DMS 273 treated with DMSO at 0.1 percent for 48 hours (cell line): ENCODE data around the gene CDO1.

ENCODE experiments used
- DNase-seq: peaks from one replicate; lab custom pipeline; 2025; lab: John Stamatoyannopoulos, UW

CDO1 gene

DNA sequence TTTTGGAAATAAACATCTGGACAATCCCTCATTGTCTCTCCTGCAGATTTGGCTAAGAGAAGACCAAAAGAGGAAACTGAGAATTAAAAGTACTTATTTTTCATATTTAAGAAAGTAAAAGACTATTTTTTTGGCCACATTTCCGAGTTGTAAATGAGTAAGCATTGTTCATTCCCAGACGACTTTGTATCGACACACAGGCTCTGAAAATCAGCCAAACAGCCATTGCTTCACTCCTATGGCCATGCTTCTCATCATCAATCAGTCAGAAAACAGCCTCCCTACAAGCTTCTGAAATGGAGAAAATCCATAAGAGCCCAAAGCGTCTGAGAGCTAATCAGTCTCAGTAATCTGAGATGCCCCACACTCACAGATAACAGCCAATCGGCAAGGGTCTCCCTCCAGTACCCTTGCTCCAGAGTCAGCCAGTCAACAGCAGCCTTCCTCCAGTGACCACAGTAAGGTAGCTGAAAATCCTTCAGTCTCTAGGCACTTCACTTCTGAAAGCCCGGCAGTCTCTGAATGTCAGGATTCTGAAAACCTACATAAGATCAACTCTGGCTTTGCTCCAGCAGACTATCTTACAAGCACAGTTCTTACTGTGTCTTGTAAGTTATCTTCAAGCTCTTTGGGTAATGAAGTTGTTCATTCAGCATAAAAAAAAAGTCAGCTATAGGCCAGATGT, 30.9 kb downstream of the CDO1 start:
- no peak for DNase-seq

DNA sequence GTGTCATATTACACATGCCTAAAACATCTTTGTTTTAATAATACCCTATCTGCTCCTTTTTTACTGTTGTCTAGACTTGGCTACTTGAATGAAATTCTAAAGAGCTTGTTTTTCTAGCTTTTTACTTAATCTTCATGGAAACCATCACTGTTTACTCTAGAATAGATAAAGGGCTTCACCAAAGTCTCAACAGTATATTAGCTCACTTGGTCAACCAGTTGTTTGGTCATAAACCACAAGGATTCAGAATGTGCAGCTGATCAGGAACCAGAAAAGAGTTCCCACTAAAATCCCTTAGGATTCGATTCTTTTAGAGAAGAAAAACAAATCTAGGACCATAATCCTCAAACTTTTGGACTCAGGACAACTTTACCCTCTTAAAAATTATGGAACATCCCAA, 38.0 kb downstream of the CDO1 start:
- no peak for DNase-seq

DNA sequence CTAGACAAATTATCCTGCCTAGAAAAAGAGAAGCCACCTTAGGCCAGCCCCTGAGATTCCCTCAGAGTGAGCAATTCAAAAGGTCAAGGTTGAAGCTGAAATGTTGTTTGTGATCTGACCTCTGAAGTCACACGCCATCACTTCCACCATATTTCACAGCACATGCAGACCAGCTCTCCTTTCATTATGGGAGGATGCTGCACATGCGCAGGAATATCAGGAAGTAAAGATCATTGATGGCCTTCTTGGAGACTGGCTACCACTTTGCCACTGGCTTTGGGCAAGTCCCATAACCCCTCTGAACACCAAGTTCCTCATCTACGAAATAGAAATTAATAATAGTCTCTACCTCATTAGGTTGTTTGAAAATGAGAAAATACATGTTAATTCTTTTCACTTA, 39.5 kb downstream of the CDO1 start:
- no peak for DNase-seq

DNA sequence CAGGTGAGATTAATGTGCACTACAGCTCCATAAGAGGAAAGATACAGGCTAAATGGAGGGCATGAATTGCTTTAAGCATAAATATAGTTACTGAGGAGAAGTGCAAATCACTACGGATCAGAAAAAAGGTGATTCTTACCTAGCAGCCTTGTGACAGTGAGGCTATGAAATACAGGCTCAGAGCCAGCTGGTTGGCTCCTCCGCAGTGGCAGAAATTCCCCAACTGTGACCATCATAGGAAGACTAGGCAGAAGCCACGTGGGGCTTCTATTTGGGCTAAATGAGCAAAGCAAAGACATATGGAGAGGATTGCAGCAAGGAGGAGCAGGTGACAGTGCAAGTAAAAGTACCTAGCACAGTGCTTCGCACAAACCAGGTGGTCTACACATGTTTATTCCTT, 40.5 kb downstream of the CDO1 start:
- DNase-seq = no peak

DNA sequence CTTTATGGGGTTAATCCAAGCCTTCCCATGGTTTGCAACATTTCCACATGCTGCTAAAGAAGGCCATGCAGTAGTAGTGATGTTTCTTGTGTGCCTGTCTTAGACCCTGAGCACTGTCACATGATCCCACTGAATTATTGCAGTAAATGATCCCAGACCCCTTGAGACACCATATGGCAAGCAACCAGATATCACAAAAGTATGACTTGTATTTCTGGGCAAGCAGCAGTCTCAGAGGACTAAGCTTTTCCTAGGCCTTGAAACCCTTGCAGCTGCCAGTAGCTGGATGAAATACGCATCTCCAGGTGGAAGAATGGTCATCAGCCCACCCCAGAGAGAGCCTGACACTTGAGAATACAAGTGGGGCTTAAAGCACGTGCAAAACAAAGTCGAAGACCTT, 41.8 kb downstream of the CDO1 start:
- DNase-seq = peak; percentile 49

DNA sequence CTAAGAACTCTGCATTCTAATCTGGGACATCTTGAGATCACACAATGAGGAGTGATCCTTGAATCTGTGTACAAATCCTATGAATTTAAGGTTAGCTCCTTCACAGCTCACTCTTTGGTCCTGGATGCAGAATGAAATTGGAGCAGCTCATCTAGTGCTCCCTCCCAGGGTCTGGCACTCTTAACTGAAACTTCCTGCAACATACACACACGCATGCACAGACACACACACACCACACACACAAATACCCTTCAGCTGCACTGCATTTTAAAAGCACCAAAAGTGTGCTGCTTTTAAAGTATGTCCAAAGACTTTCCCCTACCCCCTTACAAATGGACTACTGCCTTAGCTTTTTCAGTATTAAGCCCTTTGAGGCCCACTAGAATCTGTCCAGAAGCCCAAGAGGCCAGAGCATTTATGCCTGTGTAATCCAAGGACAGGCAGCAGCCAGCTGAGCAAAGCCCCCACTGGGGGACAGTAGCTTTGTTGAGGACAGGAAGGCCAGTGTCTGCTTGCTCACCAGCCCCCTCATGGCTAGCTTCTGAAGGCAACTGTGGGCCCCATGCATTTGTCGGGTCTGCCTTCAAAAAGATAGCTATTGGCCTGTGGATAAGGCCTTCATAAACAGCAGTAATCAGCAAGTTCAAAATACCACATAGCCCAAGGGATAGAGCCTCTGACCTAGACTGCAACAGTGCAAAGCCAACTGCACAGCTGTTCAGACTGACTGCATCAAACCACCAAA, 43.6 kb downstream of the CDO1 start:
- DNase-seq = no peak

DNA sequence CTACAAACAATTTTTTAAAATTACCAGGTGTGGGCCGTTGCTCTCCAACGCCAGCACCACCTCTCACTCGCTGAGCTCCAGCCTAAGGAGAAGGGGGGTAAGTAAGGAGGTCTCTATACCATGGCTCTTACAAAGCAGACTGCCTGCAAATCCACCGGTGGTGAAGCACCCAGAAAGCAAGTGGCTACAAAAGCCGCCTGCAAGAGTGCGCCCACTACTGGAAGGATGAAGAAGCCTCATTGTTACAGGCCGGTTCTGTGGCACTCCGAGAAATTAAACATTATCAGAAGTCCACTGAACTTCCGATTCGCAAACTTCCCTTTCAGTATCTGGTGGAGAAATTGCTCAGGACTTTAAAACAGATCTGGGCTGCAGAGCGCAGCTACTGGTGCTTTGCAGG, 46.0 kb downstream of the CDO1 start:
- no peak for DNase-seq

DNA sequence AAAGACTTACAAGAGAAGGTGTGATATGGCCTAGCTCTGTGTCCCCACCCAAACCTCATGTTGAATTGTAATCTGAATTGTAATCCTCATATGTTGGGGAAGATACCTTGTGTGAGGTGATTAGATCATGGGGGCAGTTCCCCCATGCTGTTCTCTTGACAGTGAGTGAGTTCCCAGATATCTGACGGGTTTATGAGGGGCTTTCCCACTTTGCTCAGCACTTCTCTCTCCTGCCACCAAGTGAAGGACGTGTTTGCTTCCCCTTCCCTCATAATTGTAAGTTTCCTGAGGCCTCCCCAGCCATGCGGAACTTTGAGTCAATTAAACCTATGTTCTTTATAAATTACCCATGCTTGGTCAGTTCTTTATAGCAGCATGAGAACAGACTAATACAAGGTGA, 49.0 kb downstream of the CDO1 start:
- DNase-seq = no peak

DNA sequence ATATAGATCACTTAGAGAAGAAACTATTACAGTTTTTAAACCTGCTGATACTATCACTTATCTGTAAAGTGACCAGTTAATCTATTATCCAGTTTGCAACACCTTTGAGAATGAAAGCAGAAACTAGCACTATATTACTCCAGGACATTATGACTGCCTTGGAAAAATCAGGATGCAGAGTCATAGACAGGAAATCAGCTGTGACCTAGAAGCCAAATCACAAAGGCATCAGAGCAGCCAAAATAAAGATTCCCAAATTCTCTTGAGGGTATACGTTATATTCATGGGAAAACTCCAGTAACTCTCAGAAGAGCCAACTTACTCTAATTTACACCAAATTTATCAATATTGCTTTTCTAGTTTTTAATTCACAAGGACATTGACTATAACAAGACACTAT, 49.9 kb downstream of the CDO1 start:
- no peak for DNase-seq

DNA sequence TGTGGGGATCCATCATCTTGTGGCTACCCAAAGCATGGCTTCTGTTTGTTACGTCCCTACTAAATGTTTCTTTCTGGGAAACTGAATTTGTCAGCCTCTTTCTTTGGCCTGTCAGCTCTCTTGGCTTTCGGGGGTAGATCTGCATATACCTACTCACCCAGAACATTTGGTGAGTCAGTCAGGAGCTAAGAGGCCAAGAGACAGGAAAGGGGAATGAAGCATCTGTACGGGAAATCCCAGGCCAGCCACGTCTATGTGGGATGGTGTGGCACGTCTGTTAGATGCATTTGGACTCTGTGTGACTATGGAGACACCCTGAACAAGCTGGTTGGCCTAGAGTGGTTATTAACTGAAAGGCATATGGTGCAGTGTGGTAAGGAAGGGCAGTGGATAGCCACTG, 58.1 kb downstream of the CDO1 start:
- DNase-seq = no peak

DNA sequence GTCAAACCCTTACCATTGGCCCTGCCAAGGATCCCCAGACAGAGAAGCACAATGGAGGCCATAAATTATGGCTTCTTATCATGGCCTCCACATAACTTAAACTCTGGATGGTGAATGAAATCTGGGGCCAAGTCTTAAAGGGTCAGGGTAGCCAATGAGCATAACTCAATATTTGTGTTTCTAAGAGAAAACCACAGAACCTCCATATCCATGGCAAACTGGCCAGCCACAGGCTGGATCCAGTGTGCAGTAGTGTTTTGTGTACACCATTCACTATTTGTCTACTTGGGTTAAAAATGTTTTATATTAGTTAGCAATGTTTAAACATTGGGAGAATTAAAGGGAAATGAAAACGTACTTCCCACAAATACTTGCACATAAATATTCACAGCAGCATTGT, 60.8 kb downstream of the CDO1 start:
- DNase-seq = no peak
